Eye (tissue), 1 donor: ENCODE measurements around the gene VEPH1.
A peak's percentile ranks its signal among the peaks of the same experiment; 100 is the strongest.
"Not testable (repeated sequence)": the region's sequence is repeated elsewhere in the genome, so short reads cannot be mapped to it uniquely, and the experiment has no call there.

Experiments
- DNase-seq: peaks from one replicate; pipeline ENCODE4 v3.0.0-alpha.2; 2015

The VEPH1 gene

DNA sequence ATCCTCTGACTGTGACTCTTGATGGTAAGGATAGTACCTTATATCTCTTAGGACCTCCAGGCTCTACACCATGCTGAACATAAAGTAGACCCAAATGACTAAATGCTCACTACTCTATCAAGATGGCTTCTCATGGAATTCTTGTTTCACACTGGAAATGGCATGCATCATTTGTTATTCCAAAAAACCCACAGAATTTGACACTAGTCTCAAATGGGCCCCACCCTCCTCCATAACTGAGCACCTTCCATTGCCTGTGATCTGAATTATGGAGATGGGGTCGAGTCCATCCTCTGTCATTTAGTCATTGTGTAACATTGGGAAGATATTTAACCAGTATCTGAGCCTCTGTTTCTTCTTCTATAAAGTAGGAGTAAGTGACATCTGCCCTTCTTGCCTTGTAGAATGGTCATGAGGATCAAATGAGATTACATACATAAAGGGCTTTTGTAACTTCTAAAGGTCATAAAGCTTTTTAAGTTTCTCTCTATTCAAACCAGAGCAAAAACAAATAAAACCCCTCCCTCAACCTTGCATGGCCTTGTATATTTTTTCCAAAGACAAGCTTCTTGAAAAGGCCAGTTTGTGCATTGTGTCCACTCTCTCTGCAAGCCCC is 123.6 kb downstream of the VEPH1 start:
- DNase-seq = no peak

- DNase-seq = peak; percentile 43
Measured at GRCh38 chr3:157376603-157377300, 126.5 kb downstream of the VEPH1 start.

DNA sequence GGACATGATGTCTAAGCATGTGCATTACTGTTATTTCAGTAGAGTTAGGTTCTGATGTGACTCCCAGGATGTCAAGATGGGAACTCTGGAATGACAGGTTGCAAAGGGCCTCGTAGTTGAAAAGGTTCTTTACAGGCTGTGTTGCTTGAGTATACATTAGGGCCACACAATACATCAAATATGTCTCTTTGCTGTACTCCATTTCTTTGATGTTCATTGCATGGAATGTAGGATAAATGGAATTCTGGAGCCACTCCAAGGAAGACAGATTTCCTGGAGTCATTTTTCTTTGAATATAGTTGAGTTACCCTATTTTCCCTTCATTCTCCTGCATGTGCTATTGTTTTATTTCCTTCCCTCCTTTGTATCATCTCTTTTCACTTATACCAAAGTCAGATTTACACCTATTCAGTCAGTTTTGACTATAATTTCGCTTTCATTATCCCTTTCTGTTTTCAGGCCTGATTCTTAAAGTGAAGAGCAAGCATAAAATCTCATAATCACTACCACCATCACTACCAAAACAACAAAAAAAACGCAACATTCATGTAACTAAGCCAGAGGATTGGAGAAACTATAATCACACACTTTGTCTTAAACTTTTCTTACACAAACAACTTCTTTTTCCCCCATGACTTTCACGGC is 127.8 kb downstream of the VEPH1 start:
- DNase-seq = no peak

- no peak for DNase-seq
Measured at GRCh38 chr3:157374933-157375332, 128.3 kb downstream of the VEPH1 start.

DNA sequence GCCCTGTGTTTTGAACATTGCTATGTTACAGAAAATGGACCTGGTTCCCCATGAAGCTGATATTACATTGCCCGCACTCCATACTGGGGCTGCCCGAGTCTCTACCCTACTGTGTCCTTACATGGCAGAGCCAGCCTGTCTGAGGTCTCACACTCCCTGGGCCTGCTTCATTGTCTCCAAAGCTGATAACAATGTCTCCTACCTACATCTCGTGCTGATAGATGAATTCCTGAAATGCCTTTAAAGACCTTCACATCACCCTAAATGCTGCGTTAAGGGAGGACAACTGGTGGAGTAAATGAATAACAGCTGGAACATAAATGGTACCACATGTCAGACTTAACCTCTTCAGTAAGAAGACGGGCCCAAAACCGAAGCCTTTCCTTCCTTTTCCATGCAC is 129.4 kb downstream of the VEPH1 start:
- peak; percentile 50 for DNase-seq

DNA sequence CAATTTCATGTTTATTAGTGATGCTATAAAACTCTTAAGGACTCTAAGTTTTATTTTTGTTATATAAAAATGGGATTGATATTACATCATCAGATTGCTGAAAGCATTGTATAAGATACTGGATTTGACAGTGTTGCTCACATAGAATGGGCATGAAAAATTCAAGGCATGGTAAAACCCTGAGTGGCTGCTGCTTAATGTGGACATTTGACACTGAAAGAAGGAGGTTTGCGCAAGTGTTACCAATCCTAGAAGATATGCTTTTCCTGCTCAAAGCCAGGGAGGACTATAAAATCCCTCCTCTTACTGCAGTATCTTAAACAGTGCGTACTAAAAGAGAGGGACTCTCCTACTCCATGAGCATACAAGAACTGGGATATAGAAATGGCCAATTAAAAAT is 132.3 kb downstream of the VEPH1 start:
- no peak for DNase-seq

GRCh38 chr3:157369727-157370421 is 133.3 kb downstream of the VEPH1 start:
- peak; percentile 62 for DNase-seq

DNA sequence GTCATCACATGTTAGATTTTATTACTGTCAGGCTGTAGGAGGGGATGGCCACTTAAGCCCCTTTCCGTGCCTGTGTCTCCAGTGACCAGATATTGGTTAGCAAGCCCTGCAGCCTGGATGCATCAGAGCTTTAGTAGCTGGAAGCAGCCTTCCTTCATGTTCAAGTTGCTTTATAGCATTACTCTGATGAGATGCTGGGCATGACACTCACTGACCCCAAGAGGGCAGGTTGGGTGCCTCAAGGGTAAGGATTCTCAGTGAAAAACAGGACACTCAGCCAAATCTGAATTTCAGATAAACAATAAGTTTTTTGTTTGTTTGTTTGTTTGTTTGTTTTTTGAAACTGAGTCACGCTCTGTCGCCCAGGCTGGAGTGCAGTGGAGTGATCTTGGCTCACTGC is 135.0 kb downstream of the VEPH1 start:
- peak; percentile 33 for DNase-seq

GRCh38 chr3:157363393-157363792 is 139.8 kb downstream of the VEPH1 start:
- no peak for DNase-seq

DNA sequence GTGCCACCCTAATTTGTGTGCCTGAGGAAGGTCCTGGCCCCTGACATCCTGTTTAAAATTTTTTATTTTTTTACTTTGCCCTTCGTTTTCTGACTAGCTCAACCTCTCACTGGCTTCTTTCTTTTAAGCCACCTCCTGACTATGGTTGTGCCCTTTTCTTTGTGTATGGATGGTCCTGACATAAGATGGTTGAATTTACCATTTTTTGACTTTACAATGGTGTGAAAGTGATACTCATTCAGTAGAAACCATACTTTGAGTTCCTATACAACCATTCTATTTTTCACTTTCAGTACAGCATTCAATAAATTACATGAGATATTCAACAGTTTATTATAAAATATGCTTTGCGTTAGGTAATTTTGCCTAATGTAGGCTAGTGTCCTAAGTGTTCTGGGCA is 140.9 kb downstream of the VEPH1 start:
- DNase-seq = no peak

DNA sequence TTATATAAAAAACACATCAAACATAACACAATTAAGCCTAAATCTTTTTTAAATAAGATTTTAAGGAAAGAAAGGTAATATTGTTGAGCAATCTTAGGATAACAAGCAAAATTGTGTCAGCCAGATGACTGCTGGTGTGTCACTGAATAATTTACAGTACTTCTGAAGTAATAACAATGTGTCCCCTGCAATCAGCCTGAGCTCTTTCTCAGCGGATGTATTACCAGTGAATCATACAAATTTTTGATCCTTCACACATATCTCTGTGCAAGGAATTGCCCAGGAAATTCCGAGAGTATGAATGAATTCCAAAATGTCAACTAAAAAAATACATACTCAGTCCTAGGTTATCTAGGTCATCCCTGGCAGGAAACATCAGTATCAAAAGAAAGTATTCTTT is 143.2 kb downstream of the VEPH1 start:
- no peak for DNase-seq

DNA sequence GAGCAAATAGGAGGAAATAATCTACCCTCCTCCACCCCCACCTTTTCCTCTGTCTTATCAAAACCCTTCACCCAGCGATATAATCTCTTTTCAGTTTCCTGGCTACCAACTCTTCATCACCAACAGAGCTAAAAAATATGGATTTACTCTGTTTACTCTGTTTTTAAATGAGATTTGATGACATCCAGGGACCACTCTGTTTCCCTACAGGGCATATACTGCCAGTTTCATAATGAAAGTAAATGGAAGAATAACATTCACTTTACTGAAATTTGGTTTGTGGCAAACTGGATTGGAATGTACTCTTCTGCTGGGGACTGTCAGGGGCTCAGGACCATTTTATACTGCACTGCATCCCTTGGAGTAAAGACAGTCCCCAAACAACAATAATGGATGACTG is 146.7 kb downstream of the VEPH1 start:
- no peak for DNase-seq

- DNase-seq = no peak
Measured at GRCh38 chr3:157355276-157355675, 147.9 kb downstream of the VEPH1 start.

DNA sequence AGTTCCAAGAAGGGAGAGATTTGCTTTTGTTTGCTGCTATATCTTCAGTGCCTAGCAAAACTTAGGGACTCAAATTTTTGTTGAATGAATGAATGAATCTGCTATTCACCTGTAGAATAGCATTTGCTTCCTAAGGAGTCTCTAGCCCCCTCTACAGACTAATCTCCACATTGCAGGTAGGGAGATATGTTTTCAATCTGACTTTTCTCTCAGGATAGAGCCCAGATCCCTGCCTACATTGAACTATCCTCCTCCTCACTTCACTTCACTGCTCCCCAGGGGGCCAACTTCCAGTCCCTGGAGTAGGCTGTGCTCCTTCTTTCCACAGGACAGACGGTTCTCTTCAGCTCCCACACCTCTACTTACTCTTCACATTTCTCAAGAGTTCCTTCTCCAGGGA is 148.5 kb downstream of the VEPH1 start:
- DNase-seq = no peak

GRCh38 chr3:157354254-157354653 is 149.0 kb downstream of the VEPH1 start:
- no peak for DNase-seq

GRCh38 chr3:157353652-157354051 is 149.6 kb downstream of the VEPH1 start:
- no peak for DNase-seq

GRCh38 chr3:157351981-157352380 is 151.2 kb downstream of the VEPH1 start:
- no peak for DNase-seq

GRCh38 chr3:157350651-157351050 is 152.6 kb downstream of the VEPH1 start:
- DNase-seq = not testable (repeated sequence)

- not testable (repeated sequence) for DNase-seq
Measured at GRCh38 chr3:157348304-157349075, 154.7 kb downstream of the VEPH1 start.

GRCh38 chr3:157347577-157348303 is 155.5 kb downstream of the VEPH1 start:
- no peak for DNase-seq

GRCh38 chr3:157336252-157337009 is 166.8 kb downstream of the VEPH1 start:
- DNase-seq = no peak
